Gastroesophageal sphincter (tissue), 3 donors: Measurements from ENCODE around the gene RASD1.

ENCODE experiments used
- POLR2A ChIP-seq, 2 donors: fragments of 450-650 bp; IDR thresholded peaks; one replicate each; pipeline ENCODE4 v1.6.1; 2017; ENCODE audit warnings: antibody characterized with exemption in 2 of 2, mild to moderate bottlenecking in 2 of 2, moderate library complexity in 1 of 2
- POLR2AphosphoS5 ChIP-seq: sonication (generic); formaldehyde crosslinking; IDR thresholded peaks from one replicate; pipeline ENCODE4 v1.6.1; 2017; ENCODE audit warnings: antibody characterized with exemption
- TF ChIP-seq, protein P1 (sequence below), 4 experiments: fragments of 200-600 bp in 2 of 4; fragments of 450-650 bp in 2 of 4; sonication (generic) in 1 of 4; IDR thresholded peaks; one replicate each; pipeline ENCODE4 v1.5.1; 2017 to 2019; ENCODE audit warnings: antibody characterized with exemption in 4 of 4, mild to moderate bottlenecking in 2 of 4, moderate library complexity in 2 of 4

DNA sequence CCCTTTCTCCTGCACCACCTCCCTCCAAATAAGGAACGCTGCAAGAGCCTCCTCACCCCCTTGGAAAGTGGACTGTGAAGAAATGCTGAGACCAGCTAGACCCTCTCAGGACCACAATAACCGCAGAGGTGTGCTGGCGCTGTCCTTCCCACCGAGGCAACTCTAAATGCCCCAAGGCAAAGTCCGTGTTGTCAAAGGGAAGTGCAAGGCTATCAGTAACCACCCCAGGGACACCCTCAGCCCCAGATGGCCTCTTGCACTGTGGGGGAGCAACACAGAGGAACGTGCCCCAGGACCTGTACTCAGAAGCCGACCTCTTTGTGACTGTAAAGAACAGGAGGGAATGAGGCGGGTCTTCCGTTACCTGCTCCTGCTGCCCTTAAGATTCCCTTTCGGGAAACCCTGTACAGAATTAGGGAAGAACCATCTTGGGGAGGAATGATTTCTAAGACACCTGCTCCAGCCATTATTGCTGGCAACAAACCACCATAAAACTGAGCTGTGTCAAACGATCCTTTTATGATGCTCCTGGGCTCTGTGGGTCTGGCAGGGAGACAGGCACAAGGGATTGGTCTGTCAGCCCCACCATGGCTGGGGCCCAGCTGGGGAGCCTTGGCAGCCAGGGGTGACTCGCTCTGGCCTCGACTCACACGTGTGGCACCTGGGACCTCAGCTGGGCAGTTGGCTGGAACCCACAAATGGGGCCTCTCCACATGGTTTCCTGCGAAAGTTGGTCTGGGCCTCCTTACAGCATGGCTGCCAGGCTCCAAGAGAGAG lies 34.0 kb downstream of the RASD1 start:
- no peak for TF ChIP-seq POLR2A (IDR thresholded peaks at IDR 0.05)
- no peak for TF ChIP-seq POLR2AphosphoS5
- TF ChIP-seq, protein P1, sequence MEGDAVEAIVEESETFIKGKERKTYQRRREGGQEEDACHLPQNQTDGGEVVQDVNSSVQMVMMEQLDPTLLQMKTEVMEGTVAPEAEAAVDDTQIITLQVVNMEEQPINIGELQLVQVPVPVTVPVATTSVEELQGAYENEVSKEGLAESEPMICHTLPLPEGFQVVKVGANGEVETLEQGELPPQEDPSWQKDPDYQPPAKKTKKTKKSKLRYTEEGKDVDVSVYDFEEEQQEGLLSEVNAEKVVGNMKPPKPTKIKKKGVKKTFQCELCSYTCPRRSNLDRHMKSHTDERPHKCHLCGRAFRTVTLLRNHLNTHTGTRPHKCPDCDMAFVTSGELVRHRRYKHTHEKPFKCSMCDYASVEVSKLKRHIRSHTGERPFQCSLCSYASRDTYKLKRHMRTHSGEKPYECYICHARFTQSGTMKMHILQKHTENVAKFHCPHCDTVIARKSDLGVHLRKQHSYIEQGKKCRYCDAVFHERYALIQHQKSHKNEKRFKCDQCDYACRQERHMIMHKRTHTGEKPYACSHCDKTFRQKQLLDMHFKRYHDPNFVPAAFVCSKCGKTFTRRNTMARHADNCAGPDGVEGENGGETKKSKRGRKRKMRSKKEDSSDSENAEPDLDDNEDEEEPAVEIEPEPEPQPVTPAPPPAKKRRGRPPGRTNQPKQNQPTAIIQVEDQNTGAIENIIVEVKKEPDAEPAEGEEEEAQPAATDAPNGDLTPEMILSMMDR (IDR thresholded peaks at IDR 0.05): no peak
